ENCODE results near the gene ADSL.

DNA sequence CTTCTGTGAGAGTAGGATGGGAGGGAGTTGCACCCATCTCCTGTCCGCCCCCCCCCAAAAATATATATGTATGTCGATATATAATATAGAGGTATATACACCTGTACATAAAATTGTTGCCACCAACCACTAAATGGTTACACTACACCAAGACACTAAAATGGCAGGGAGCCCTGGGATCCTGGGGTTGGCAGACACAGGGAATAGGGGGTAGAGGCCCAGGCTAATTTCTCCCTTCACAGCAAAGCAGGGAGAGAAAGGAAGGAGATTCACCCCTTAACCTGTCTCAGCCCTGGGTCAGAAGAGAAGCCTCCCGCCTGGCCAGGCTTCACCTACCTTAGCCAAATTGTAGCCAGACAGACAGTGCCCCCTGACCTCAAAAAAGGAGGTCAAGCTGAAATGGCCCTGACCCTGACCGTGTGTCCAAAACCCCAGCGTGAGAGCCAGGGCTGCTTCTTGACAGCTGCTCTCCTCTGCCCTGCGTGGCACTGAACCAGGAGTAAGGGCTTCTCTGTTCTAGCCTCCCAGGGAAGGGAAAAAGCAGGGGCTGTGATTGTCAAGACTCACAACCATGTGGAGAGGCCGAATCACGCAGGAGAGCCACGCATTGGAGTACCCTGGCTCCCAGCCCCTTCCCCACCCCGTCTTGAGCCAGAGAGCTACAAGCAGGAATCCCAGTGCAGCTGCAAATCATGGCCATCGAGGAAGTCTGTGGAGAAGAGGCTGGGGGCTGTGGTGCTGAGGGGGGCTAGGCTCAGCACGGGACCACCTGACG is 64.6 kb downstream of the ADSL start:
- TF ChIP-seq, protein P1, sequence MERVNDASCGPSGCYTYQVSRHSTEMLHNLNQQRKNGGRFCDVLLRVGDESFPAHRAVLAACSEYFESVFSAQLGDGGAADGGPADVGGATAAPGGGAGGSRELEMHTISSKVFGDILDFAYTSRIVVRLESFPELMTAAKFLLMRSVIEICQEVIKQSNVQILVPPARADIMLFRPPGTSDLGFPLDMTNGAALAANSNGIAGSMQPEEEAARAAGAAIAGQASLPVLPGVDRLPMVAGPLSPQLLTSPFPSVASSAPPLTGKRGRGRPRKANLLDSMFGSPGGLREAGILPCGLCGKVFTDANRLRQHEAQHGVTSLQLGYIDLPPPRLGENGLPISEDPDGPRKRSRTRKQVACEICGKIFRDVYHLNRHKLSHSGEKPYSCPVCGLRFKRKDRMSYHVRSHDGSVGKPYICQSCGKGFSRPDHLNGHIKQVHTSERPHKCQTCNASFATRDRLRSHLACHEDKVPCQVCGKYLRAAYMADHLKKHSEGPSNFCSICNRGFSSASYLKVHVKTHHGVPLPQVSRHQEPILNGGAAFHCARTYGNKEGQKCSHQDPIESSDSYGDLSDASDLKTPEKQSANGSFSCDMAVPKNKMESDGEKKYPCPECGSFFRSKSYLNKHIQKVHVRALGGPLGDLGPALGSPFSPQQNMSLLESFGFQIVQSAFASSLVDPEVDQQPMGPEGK (CRISPR knock-in tag; IDR thresholded peaks at IDR 0.05; ENCODE audit: borderline replicate concordance): no peak
- TF ChIP-seq ZNF565 (CRISPR knock-in tag; conservative IDR thresholded peaks at IDR 0.05; ENCODE audit: low read depth): no peak
- TF ChIP-seq TOX (CRISPR knock-in tag; IDR thresholded peaks at IDR 0.05; ENCODE audit: borderline replicate concordance): no peak
